Measurements from ENCODE around the gene ASAH2B.
"Not testable (repeated sequence)": the region's sequence is repeated elsewhere in the genome, so short reads cannot be mapped to it uniquely, and the experiment has no call there.

ASAH2B gene

DNA sequence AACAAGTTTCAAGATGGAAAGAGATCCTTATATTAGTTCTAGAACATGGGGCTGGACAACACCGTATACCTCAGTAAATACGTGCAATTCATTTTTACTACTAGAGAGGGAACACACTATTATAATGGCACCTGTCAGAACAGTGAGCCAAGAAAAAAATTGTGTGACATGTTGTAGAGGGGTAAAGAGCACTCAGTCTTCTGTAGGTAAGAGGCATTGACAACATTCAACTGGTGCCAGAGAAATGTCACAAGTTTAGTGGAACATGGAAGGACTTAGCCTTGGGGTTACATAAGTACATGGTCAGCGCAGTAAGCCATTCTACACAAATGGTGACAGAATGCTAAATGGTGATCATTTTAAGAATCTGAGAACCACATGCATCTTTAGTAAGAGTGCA, 32.3 kb downstream of the ASAH2B start:
- not testable (repeated sequence) for DNase-seq; ATAC-seq (replicated peaks); H3K9me3 Mint-ChIP-seq; H3K4me1 Mint-ChIP-seq (ENCODE audit: low read depth in 2 of 2); H3K36me3 Mint-ChIP-seq (ENCODE audit: insufficient read depth); H3K4me3 Mint-ChIP-seq; H3K27ac Mint-ChIP-seq; H3K27me3 Mint-ChIP-seq

DNA sequence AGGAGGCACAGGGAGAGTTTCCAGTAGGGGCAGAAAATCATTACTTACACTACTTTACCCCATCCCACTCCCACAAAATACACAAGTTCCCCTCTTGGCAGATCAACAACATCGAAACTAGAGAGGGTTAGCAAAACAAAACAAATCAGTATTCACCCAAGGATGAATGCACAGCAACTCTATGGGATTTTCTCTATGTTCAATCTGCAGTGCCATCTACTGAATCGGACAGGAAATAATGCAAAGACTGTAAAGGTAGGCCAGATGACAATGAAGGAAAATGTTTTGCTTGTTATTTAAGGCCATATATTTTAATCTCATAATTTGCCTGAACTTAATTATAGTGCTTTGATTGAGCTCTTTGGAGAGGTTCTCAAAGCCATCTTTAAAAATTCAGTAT, 35.1 kb downstream of the ASAH2B start:
- H3K4me3 Mint-ChIP-seq; H3K9me3 Mint-ChIP-seq; H3K36me3 Mint-ChIP-seq (ENCODE audit: insufficient read depth); DNase-seq; H3K4me1 Mint-ChIP-seq (ENCODE audit: low read depth in 2 of 2); H3K27ac Mint-ChIP-seq; ATAC-seq (replicated peaks); H3K27me3 Mint-ChIP-seq: not testable (repeated sequence)

DNA sequence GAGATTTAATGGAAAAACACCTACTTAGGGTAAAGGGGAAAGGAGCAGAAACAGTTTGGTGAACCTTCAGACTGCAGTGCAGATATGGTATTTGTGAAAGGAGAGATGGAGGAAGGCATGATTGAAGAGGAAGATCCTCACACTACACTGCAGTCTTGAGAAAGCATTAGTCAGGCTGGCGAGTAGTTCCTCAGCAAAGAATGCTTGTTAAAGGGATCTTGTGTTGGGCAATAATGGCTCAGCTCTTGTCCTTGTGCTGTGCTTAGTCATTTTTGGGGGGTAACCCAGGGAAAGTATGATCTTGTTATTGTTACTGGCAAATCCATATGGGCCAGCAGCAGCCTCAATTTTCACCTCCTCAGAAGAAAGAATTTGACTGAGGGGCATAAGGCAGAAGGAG, 40.3 kb downstream of the ASAH2B start:
- H3K4me1 Mint-ChIP-seq (ENCODE audit: low read depth in 2 of 2); H3K27ac Mint-ChIP-seq; ATAC-seq (replicated peaks); H3K36me3 Mint-ChIP-seq (ENCODE audit: insufficient read depth); H3K4me3 Mint-ChIP-seq; H3K9me3 Mint-ChIP-seq; DNase-seq: not testable (repeated sequence)
- H3K27me3 Mint-ChIP-seq, result peaks cover 9 to 11% of the 10 kb centered on the region in 2 donors

DNA sequence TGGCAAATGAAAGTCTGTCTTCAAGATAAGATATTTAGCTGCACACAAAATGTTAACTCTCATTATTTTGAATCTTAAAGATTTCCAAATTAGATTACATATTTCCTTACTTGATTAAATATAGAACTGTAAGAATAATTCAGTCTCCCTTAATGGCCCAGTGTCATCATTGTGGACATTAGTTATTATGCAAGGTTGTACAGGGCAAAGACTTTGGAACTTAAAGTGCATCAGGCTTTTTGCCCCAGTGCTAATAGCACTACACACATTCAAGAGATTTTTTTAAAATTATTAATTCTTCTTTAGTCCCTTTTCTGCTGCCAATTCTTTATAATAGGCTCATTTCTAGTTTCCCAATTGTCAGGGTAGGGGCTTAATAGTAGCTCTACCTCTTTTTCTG, 42.3 kb downstream of the ASAH2B start:
- not testable (repeated sequence) for H3K36me3 Mint-ChIP-seq (ENCODE audit: insufficient read depth); H3K4me1 Mint-ChIP-seq (ENCODE audit: low read depth in 2 of 2); DNase-seq; H3K27ac Mint-ChIP-seq; H3K4me3 Mint-ChIP-seq; ATAC-seq (replicated peaks); H3K9me3 Mint-ChIP-seq
- peaks cover 18% of the 10 kb centered on the region in 2 donors for H3K27me3 Mint-ChIP-seq

DNA sequence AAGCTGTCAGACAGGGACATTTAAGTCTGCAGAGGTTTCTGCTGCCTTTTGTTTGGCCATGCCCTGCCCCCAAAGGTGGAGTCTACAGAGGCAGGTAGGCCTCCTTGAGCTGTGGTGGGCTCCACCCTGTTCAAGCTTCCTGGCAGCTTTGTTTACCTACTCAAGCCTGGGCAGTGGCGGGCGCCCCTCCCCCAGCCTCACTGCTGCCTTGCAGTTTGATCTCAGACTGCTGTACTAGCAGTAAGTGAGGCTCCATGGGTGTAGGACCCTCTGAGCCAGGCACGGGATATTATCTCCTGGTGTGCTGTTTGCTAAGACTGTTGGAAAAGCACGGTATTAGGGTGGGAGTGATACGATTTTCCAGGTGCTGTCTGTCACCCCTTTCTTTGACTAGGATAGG, 48.2 kb downstream of the ASAH2B start:
- not testable (repeated sequence) for H3K9me3 Mint-ChIP-seq; ATAC-seq (replicated peaks); H3K4me3 Mint-ChIP-seq; H3K4me1 Mint-ChIP-seq (ENCODE audit: low read depth in 2 of 2); DNase-seq; H3K27ac Mint-ChIP-seq; H3K36me3 Mint-ChIP-seq (ENCODE audit: insufficient read depth)
- peaks cover 43 to 53% of the 10 kb centered on the region in 2 donors for H3K27me3 Mint-ChIP-seq

GRCh38 chr10:50788951-50789945, 49.5 kb downstream of the ASAH2B start:
- peaks cover 0 to 2% of the 10 kb centered on the region in 2 donors for H3K4me1 Mint-ChIP-seq (ENCODE audit: low read depth in 2 of 2)
- peaks cover 47 to 58% of the 10 kb centered on the region in 2 donors for H3K27me3 Mint-ChIP-seq
- H3K36me3 Mint-ChIP-seq (ENCODE audit: insufficient read depth), result no peaks in the 10 kb centered on the region
- H3K9me3 Mint-ChIP-seq, result peaks cover 0 to 3% of the 10 kb centered on the region in 2 donors
- DNase-seq (no peak), ATAC-seq (replicated peaks) (no peak)
- no peak overlapping the region for H3K27ac Mint-ChIP-seq
- no peak overlapping the region for H3K4me3 Mint-ChIP-seq

GRCh38 chr10:50794490-50794889, 54.8 kb downstream of the ASAH2B start:
- Mint-ChIP-seq H3K9me3 (no peaks in the 10 kb centered on the region), H3K27ac (no peak overlapping the region), H3K36me3 (ENCODE audit: insufficient read depth) (no peaks in the 10 kb centered on the region), H3K4me1 (ENCODE audit: low read depth in 2 of 2) (no peaks in the 10 kb centered on the region), H3K27me3 (peaks cover 49 to 55% of the 10 kb centered on the region in 2 donors), H3K4me3 (no peak overlapping the region)
- DNase-seq (no peak), ATAC-seq (replicated peaks) (no peak)

- no peaks in the 10 kb centered on the region for H3K4me1 Mint-ChIP-seq (ENCODE audit: low read depth in 2 of 2)
- ATAC-seq (replicated peaks) (no peak), DNase-seq (no peak)
- H3K27me3 Mint-ChIP-seq, result peaks cover 52 to 55% of the 10 kb centered on the region in 2 donors
- no peak overlapping the region for H3K4me3 Mint-ChIP-seq
- H3K27ac Mint-ChIP-seq, result no peak overlapping the region
- H3K36me3 Mint-ChIP-seq (ENCODE audit: insufficient read depth), result no peaks in the 10 kb centered on the region
- H3K9me3 Mint-ChIP-seq, result no peaks in the 10 kb centered on the region
These were observed 57.0 kb downstream of the ASAH2B start for GRCh38 chr10:50796693-50797092.

- no peak for ATAC-seq (replicated peaks)
- H3K9me3 Mint-ChIP-seq, result no peaks in the 10 kb centered on the region
- H3K4me1 Mint-ChIP-seq (ENCODE audit: low read depth in 2 of 2), result no peaks in the 10 kb centered on the region
- H3K27me3 Mint-ChIP-seq, result peaks cover 47 to 59% of the 10 kb centered on the region in 2 donors
- no peak for DNase-seq
- H3K4me3 Mint-ChIP-seq, result no peak overlapping the region
- no peaks in the 10 kb centered on the region for H3K36me3 Mint-ChIP-seq (ENCODE audit: insufficient read depth)
- no peak overlapping the region for H3K27ac Mint-ChIP-seq
These were observed 58.6 kb downstream of the ASAH2B start for GRCh38 chr10:50798297-50798696.

DNA sequence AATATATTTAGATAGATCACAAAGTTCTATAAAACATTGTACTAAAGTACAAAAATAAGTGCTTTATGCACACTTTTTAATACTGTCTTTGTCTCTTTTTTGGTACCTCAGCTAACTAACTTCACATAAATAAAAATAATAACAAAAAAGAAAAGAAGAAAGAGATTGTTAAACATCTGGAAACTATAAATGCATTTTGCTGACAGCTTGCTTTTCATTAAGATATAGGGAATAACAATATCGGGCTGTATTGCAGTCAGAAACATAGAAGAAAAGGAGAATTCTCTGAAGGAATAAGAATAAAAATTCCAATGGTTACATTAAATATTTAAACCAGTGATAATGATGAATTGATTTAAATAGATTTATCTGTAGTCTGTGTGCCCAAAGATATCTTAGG, 59.9 kb downstream of the ASAH2B start:
- H3K27me3 Mint-ChIP-seq, result peaks cover 41 to 52% of the 10 kb centered on the region in 2 donors
- H3K4me1 Mint-ChIP-seq (ENCODE audit: low read depth in 2 of 2), result no peaks in the 10 kb centered on the region
- no peak for DNase-seq
- H3K27ac Mint-ChIP-seq, result no peak overlapping the region
- no peak overlapping the region for H3K4me3 Mint-ChIP-seq
- H3K9me3 Mint-ChIP-seq, result no peaks in the 10 kb centered on the region
- no peak for ATAC-seq (replicated peaks)
- no peaks in the 10 kb centered on the region for H3K36me3 Mint-ChIP-seq (ENCODE audit: insufficient read depth)

DNA sequence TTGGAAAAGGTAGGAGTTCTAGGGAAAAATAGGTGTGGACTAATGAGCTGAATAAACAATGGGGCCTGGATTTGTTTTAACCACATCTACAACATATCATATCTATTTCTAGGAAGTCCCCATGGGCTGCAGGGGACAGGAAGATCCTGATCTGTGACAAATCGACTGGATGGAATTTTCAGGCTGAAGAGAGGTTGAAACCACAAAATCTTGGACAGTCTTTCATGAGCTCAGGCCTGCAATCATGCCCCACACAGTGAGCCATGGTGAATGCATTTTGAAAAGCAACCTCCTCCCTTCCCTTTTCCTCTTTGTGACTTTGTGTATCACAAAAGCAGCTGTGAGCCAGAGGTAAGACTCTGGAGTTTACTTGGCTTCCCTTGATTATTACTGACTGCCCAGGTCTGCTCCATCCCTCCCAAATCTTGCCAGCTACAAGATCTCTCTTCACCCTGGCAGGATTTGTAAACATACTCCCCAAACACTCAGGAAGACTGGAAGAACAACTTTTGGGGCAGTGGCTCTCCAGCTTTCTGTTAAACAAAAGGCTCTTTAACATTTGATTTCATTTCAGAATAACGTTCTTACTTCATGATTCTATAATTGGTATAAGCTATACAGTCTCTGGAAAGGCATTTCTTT, 66.4 kb downstream of the ASAH2B start:
- H3K4me1 Mint-ChIP-seq (ENCODE audit: low read depth in 2 of 2), result no peaks in the 10 kb centered on the region
- DNase-seq (no peak), ATAC-seq (replicated peaks) (no peak)
- no peaks in the 10 kb centered on the region for H3K9me3 Mint-ChIP-seq
- H3K27ac Mint-ChIP-seq, result peak overlapping the region in 1 of 2 donors; percentile 3
- H3K36me3 Mint-ChIP-seq (ENCODE audit: insufficient read depth), result no peaks in the 10 kb centered on the region
- H3K27me3 Mint-ChIP-seq, result peaks cover 18 to 32% of the 10 kb centered on the region in 2 donors
- H3K4me3 Mint-ChIP-seq, result no peak overlapping the region

DNA sequence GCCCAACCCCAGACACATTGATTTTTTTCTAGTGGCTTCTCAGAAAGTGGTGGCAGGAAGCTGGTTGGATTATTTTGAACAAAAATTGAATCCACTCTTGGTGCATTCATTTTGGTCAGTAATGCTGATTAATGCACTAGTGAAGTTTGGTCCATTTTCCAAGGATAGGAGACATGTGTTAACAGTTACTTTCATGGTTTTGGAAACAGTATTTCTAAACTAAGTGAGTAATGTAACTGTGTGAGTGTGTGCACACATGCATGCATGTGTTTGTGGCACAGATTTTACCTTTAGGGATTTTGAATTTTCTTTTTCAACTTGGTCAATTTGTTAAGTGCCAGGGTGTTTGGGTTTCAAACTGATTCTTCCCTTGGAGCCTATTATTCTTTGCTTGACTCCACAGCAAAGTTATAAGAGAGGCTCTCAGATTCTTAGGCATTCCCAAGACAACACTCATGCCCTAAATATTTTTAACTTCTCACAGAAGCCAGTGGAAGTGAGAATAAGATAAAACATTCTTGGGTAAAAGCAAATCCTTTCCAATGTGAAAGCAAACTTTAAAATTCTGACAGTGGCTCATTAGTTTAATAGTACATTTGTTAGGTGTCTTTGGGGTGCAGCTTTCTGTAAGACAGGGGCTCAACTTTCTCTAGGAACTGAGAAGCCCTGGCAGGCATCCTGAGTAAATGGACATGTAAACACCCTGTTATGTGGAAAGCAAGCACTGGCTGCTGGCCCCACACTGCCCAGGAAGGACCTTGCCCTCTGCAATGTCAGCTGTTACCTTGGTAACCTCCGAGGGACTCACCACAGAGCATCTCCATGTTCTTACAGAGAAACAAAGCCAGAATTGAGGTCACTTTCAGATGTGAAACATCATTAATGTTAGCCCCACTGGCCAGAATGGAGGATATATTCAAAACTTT, 68.4 kb downstream of the ASAH2B start:
- Mint-ChIP-seq H3K4me3 (no peak overlapping the region), H3K4me1 (ENCODE audit: low read depth in 2 of 2) (no peaks in the 10 kb centered on the region), H3K9me3 (no peaks in the 10 kb centered on the region), H3K27me3 (peaks cover 17 to 33% of the 10 kb centered on the region in 2 donors), H3K36me3 (ENCODE audit: insufficient read depth) (no peaks in the 10 kb centered on the region), H3K27ac (no peak overlapping the region)
- ATAC-seq (replicated peaks), result no peak
- DNase-seq, result no peak

Data from effector memory CD8-positive, alpha-beta T cell (primary cell).